Urothelium cell line (cell line): ENCODE data around the gene FKBP1A.

ENCODE experiments used
- DNase-seq: peaks from one replicate; pipeline ENCODE4 v3.0.0; 2011; ENCODE audit warnings: low spot score, mixed read lengths
- FAIRE-seq: peaks from 2 replicates; lab custom pipeline; 2011; peaks lifted over from hg19 to GRCh38; lab: Jason Lieb, UNC

Gene FKBP1A

DNA sequence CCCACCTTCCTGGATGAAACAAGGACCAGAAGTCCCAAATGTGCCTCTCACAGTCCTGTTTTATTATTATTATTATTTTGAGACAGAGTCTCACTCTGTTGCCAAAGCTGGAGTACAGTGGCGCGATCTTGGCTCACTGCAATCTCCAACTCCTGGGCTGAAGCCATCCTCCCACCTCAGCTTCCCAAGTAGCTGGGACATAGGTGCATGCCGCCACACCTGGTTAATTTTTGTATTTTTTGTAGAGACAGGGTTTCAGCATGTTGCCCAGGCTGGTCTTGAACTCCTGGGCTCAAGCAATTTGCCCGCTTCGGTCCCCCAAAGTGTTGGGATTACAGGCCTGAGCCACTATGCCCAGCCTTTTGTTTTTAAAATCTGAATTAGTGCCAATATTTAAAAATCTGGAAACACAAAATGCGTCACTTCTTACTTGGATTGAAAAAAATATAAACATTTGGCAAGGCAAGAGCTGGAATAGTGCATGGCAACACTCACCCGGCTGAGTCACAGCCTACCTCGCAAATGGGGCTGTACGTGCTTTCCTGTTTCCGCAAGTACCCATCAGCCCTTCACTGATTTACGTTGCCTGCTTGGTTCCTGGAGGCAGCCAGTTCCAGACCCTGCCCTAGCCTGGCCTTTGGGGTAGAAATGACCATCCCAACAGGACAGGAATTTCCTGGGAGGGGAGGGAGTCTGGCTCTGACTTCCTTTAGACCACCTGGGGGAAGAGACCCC, 70.2 kb downstream of the FKBP1A start:
- DNase-seq = no peak
- FAIRE-seq = no peak

GRCh38 chr20:1321654-1321939, 71.3 kb downstream of the FKBP1A start:
- FAIRE-seq (no peak), DNase-seq (no peak)

DNA sequence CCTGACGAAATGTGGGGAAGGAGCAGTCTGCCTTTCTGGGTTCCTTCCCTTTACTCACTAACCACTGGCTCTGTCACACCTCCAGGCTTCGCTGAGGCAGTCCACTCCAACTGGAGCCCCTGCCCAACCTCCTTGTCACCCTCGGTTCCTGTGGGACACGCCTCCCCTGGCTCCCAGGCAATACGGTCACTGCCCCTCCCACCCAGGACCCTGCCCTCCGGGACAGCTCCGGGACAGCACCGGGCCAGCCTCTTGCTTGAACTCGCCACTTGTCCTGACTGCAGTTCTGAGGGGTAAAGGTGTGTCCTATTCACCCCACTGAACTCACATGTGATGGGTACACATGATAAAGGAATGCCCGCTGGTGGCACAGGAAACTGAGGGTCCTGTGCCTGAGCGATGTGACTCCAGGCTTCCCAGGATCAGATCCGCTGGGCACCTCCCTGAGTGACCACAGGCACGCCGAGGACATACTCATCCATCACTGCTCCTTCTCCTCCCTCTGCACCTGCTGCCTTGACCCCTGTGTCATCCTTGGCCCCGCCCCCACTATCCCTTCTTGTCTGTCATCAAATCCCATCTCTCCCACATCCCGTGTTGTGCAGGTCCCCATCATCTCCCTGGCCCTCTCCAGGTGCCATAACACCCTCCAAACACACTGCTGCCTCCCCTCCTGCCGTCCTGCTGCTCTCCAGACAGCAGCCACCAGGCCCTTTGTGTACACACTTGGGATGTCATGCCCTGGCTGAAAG, 71.8 kb downstream of the FKBP1A start:
- no peak for FAIRE-seq
- no peak for DNase-seq

DNA sequence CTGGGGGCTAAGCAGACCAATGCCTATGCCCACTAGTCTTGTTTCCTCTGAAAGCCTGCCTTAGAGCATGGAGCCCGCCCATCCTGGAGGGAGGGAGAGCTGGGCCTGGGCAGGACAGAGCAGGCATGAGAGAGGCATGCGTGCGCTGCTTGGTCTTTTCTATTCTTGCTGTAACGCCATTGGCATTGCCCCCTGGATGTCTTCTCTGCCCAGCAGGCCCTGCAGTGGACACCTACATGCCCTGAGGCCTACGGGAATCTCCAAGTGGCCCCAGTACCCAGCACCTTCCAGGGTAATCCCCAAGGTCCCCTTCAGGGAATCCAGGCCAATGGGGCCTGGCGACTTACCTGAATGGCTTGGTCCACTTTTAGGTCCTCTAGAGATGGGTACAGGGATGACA, 72.8 kb downstream of the FKBP1A start:
- DNase-seq = no peak
- no peak for FAIRE-seq

DNA sequence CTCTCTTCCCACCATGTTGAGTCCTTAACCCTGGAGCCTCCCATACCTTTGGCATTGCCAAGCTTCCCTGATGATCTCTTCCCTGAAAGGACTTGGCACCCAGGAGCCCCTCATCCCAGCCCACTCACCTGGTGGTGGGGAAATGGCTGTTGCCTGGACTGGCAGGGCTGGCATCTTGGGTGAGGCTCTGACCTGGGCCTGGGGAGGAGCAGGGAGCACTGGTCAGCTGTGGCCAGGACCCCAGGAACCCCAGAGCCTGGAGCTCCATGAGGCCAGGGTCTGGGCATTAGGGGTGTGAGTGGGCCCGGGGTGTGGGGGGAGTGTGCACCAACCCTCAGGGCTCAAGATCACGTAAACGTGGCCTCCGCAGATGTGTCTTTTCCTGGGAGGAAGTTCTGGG, 73.4 kb downstream of the FKBP1A start:
- FAIRE-seq = no peak
- no peak for DNase-seq

- FAIRE-seq = no peak
- no peak for DNase-seq
Measured at GRCh38 chr20:1319051-1319450, 73.8 kb downstream of the FKBP1A start.
